Measurements from ENCODE around the gene TEX13A. TPM values are rescaled to one million over a fixed set of nuclear protein-coding genes. Genes with fewer than 3 reads are reported as not detected.
"Not testable (repeated sequence)": the region's sequence is repeated elsewhere in the genome, so short reads cannot be mapped to it uniquely, and the experiment has no call there.

TEX13A gene
- total RNA-seq, 2 donors from 2014 or later: not detected

GRCh38 chrX:105263171-105263570 is 42.7 kb upstream of the TEX13A start:
- Histone ChIP-seq H3K4me3 (no peak overlapping the region), H3K27me3 (no peaks in the 10 kb centered on the region), H3K4me1 (no peaks in the 10 kb centered on the region), H3K36me3 (no peaks in the 10 kb centered on the region), H3K27ac (no peak overlapping the region), H3K9me3 (no peaks in the 10 kb centered on the region)
- TF ChIP-seq, protein P1, sequence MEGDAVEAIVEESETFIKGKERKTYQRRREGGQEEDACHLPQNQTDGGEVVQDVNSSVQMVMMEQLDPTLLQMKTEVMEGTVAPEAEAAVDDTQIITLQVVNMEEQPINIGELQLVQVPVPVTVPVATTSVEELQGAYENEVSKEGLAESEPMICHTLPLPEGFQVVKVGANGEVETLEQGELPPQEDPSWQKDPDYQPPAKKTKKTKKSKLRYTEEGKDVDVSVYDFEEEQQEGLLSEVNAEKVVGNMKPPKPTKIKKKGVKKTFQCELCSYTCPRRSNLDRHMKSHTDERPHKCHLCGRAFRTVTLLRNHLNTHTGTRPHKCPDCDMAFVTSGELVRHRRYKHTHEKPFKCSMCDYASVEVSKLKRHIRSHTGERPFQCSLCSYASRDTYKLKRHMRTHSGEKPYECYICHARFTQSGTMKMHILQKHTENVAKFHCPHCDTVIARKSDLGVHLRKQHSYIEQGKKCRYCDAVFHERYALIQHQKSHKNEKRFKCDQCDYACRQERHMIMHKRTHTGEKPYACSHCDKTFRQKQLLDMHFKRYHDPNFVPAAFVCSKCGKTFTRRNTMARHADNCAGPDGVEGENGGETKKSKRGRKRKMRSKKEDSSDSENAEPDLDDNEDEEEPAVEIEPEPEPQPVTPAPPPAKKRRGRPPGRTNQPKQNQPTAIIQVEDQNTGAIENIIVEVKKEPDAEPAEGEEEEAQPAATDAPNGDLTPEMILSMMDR (IDR thresholded peaks at IDR 0.05): no peak
- no peak for DNase-seq (ENCODE audit: low spot score)

GRCh38 chrX:105260291-105261043 is 40.0 kb upstream of the TEX13A start:
- no peak for DNase-seq (ENCODE audit: low spot score)
- Histone ChIP-seq H3K4me3 (no peak overlapping the region), H3K27ac (no peak overlapping the region), H3K4me1 (no peaks in the 10 kb centered on the region), H3K27me3 (no peaks in the 10 kb centered on the region), H3K36me3 (no peaks in the 10 kb centered on the region), H3K9me3 (no peaks in the 10 kb centered on the region)
- TF ChIP-seq, protein P1 (IDR thresholded peaks at IDR 0.05): no peak

DNA sequence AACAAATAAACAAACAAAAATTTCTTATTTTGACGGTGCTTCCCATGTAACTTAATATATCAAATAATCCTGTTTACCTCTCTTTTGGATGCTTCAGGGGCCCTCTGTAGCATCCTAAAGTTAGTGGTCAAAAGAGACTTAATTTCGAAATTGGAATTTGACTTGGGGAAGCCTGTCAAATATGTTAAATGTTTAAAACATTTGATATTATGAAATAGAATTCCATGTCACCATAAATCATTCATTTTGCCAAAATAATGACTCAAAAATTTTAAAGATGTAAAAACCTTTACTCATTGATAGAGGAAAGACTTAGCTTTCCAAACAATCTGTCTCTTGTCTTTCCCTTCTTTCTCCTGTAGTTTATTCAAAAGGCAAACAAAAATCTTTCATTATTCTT is 20.6 kb upstream of the TEX13A start:
- H3K27me3 ChIP-seq: no peaks in the 10 kb centered on the region
- H3K4me1 ChIP-seq: no peaks in the 10 kb centered on the region
- TF ChIP-seq, protein P1 (IDR thresholded peaks at IDR 0.05): no peak
- no peak overlapping the region for H3K27ac ChIP-seq
- no peak for DNase-seq (ENCODE audit: low spot score)
- H3K4me3 ChIP-seq: no peak overlapping the region
- H3K36me3 ChIP-seq: no peaks in the 10 kb centered on the region
- no peaks in the 10 kb centered on the region for H3K9me3 ChIP-seq

- H3K4me3 ChIP-seq; H3K27ac ChIP-seq; H3K27me3 ChIP-seq; H3K9me3 ChIP-seq; DNase-seq (ENCODE audit: low spot score); H3K36me3 ChIP-seq; H3K4me1 ChIP-seq: not testable (repeated sequence)
Measured at GRCh38 chrX:105237407-105237806, 16.9 kb upstream of the TEX13A start.

DNA sequence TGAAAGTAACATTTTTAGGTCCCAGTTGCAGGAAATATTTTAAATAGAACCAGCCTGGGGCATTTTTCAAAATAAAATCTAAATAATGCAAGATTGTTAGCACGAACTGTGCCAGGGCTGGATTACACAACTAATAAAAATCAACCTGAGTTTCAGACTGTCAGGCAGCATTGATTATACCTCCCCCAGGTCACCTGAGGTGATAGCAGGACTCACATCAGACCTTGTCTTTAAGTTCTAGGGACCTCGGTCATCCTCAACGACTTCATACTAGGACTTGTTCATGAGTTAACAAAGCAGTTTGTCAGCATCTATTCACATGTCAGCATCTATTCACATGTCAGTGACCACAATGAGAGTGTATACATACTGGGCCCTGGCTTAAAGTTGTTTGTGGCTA is 8.7 kb upstream of the TEX13A start:
- Histone ChIP-seq H3K4me3 (no peak overlapping the region), H3K9me3 (no peaks in the 10 kb centered on the region), H3K27ac (no peak overlapping the region), H3K27me3 (no peaks in the 10 kb centered on the region), H3K4me1 (no peaks in the 10 kb centered on the region), H3K36me3 (no peaks in the 10 kb centered on the region)
- TF ChIP-seq, protein P1 (IDR thresholded peaks at IDR 0.05): no peak
- DNase-seq (ENCODE audit: low spot score): no peak

DNA sequence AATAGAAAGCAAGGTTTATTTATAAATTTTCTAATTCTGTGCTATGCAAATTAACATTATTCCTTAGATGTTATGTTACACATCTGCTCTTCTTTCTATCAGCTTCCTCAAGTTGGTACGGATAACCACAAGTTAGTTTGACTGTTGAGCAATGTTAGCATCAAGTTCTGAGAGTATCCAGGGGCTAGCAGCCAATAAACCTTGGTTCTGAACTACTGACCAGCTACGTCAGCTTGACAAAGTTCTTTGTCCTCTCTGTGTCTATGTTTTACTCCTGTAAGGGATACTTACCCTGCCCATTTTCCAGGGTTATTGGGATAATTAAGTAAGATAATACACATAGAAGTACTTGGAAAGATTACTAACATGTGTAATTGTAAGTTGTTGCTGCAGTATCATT is 8.1 kb upstream of the TEX13A start:
- TF ChIP-seq, protein P1 (IDR thresholded peaks at IDR 0.05): no peak
- no peaks in the 10 kb centered on the region for H3K9me3 ChIP-seq
- DNase-seq (ENCODE audit: low spot score): no peak
- H3K4me3 ChIP-seq: no peak overlapping the region
- H3K27ac ChIP-seq: no peak overlapping the region
- H3K27me3 ChIP-seq: no peaks in the 10 kb centered on the region
- H3K36me3 ChIP-seq: no peaks in the 10 kb centered on the region
- no peaks in the 10 kb centered on the region for H3K4me1 ChIP-seq

Data from right atrium auricular region (tissue), 2 donors.